GM21528 (cell line): Measurements from ENCODE around the gene KCNQ2.

Source experiments
- ATAC-seq: cut with Tn5 transposase; IDR thresholded peaks from one replicate; pipeline ENCODE4 v1.9.1; 2021; ENCODE audit warnings: mild to moderate bottlenecking, moderate library complexity; ENCODE audit not compliant: unreplicated experiment, low FRiP score

KCNQ2 gene

DNA sequence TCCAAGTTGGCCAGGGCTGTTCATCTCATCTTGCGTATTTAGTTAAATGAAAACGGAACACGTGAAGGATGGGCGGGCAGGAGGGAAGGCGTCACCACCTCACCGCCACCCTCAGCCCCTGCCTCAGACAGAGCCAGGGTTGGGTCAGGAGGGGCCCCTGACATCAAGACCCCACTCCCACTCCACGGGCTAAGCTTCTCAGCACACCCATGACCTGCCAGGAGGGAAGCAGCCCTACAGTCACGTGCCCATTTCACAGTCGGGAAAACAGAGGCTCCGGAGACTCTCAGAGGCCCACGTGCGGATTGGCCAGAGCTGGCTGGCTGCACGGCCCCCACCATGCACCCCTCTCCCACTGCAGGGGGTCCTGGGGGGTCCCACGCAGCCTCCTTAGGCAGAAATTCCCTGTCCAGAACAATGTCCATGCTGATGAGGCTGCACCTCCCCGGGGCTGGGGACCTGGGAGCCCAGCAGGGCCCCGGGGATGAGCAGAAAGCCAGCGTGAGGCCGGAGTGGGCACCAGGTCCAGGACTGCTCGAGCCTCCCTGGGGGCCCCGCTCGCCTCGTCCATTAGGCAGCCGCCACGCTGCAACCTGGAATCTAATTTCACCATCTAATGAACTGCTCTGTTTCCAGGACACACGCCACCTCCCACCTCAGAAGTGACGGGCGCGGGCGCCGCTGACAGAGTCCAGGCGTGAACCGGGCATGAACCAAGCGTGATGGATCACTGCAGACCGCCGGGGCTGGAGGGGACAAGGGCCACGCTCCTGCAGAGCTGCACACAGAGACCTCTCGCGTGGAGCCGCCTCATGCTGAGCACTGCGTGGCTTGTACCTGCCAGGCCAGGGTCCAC, 15.8 kb downstream of the KCNQ2 start:
- ATAC-seq, result no peak

DNA sequence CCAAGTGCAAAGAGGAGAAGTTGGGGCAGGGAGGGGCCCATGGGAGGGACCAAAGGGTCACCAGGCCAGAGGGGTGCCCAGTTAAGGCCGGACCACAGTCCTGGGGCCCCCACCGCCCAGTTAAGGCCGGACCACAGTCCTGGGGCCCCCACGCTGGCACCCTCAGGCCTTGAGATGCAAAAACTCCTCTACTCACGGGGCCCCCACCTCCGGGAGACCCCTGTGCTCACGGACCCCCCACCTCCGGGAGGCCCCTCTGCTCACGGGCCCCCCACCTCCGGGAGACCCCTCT, 16.9 kb downstream of the KCNQ2 start:
- no peak for ATAC-seq

GRCh38 chr20:63454731-63455567, 17.5 kb downstream of the KCNQ2 start:
- ATAC-seq, result no peak

GRCh38 chr20:63452821-63453523, 19.5 kb downstream of the KCNQ2 start:
- ATAC-seq, result no peak

- no peak for ATAC-seq
Measured at GRCh38 chr20:63452341-63452740, 20.1 kb downstream of the KCNQ2 start.

- no peak for ATAC-seq
Measured at GRCh38 chr20:63451821-63452220, 20.6 kb downstream of the KCNQ2 start.

- no peak for ATAC-seq
Measured at GRCh38 chr20:63449796-63450730, 22.4 kb downstream of the KCNQ2 start.

DNA sequence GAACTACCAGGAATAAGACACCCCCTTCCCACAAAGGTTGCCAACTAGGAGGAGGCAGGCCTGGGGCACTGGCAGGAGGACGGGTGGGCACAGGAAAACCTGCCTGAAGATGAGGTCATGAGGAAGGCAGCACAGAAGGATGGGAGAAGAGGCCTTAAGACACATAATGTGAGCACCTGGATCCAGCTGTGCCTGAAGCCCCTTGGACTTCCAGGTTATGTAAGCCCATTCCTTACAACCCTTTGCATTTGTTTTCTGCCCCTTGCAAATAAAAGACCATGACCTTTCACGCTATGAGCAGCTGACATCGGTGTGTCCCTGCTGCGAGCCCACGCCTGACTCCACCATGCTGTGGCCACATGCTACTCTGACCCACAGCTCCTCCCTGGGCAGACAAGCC, 23.4 kb downstream of the KCNQ2 start:
- ATAC-seq, result no peak

GRCh38 chr20:63448031-63448430, 24.4 kb downstream of the KCNQ2 start:
- ATAC-seq, result no peak

DNA sequence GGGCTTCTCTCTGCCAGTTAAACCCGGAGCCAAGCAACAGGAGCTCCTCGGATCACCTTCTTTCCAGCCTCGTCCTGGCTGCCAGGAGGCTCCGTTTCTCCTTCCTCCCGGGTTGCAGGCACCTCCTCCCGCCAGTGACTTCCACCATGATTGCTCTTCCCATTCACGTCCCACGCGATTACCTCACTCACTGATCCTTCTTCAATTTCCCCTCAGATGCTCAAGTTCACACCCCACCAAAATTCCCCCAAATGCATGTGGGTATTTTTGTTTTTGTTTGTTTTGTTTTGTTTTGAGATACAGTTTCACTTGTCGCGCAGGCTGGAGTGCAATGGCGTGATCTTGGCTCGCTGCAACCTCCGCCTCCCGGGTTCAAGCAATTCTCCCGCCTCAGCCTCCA, 25.1 kb downstream of the KCNQ2 start:
- ATAC-seq, result no peak

GRCh38 chr20:63446216-63447024, 26.0 kb downstream of the KCNQ2 start:
- no peak for ATAC-seq

- no peak for ATAC-seq
Measured at GRCh38 chr20:63445075-63445734, 27.2 kb downstream of the KCNQ2 start.

- no peak for ATAC-seq
Measured at GRCh38 chr20:63444548-63444947, 27.9 kb downstream of the KCNQ2 start.

GRCh38 chr20:63443606-63444395, 28.7 kb downstream of the KCNQ2 start:
- ATAC-seq, result no peak

DNA sequence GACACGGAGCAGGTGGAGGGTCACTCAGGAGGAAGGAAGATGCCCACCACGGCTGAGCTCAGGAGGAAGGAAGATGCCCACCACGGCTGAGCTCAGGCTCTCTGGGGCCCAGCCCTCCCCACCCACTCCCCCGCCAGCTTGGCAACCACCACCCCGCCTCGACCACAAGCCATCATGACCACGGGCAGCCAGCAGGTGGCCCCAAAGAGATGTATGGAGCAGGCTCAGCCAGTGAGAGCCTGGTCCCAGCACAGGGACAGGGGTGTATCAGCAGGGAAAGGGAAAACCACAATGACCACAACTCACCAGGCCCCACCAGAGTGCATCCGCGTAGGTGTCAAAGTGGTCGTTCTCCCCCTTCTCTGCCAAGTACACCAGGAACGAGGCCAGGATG, 30.4 kb downstream of the KCNQ2 start:
- ATAC-seq, result no peak

- ATAC-seq, result no peak
Measured at GRCh38 chr20:63441136-63442099, 31.0 kb downstream of the KCNQ2 start.

- ATAC-seq, result no peak
Measured at GRCh38 chr20:63440366-63440955, 32.0 kb downstream of the KCNQ2 start.
